AML-193 (cell line): ENCODE measurements around the gene SGCA.
A peak's percentile ranks its signal among the peaks of the same experiment; 100 is the strongest.

Experiments used
- DNase-seq, 2 experiments: peaks; one replicate each; lab custom pipeline; 2025; lab: John Stamatoyannopoulos, UW

SGCA gene

DNA sequence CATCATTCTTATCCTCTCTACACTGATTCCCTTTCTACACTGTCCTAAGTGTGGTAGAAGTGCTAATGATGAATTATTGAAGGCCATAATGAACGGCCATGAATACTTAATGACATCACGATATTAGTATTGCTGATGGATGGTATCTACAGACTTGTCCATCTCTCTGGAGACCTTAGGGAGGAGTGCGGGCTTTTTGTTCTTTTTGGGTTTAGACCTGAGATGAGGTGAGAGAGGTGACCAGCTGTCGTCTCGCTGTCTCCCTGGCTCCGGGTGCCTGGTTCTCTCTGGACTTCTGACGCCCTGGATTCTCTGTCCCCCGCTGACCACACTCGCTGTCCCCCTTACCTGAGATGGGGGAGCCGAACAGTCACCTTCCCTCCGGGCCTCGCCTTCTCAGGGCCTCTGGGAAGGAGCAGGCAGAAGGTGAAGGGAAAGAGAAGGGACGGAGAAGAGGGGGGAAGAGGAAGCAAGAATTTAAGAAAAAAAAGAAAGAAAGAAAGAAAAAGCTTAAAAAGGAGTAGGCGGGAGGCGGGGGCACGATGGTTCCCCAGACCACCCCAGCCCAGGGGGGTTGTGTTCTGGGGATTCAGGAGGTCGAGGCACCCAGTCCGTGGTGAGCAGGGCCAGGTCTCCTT lies 17.1 kb downstream of the SGCA start:
- DNase-seq: no peak

DNA sequence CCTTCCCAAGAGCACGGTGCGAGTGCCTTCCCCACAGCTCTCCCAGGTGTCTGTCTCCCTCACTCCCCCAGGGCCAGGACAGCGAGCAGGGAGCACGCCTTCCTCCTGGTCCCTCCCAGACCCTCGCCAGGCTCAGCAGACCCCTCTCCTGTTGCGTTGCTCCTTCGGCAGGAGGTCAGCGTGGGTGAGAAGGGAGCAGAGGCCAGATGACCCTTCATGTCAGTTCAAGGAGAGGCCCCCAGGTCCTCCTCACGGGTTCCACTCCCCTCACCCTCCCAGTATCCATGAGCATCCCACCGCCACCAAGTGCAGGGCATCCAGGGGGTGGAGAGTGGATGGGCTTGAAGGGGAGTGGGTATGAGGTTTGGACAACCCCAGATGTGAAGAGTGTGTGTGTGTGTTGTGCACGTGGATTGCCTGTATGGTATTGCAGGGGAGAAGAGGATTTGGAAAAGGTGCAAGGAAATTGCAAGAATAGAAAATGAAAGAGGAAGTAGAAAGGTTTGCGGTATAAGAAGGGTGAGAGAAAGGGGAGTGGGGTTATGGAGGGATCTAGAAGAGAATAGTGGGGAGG lies 17.7 kb downstream of the SGCA start:
- peak; percentile 90 to 93 for DNase-seq

DNA sequence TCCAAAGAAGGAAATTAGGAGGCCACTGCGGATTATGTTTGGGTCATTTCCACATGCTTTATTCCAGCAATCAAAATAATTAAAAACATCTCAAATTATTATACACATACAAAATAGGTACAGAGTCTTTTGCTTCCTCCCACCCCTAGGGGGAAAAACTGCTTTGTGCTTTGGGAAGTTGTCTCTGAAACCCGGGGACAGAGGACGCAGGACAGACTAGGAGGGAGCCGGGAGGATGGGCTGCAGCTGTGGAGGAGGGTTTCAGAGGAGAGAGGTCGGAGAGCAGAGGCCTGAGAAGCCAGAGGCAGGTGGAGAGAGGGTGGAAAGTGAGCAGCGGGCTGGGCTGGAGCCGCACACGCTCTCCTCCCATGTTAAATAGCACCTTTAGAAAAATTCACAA lies 18.3 kb downstream of the SGCA start:
- DNase-seq: peak; percentile 6 to 23

DNA sequence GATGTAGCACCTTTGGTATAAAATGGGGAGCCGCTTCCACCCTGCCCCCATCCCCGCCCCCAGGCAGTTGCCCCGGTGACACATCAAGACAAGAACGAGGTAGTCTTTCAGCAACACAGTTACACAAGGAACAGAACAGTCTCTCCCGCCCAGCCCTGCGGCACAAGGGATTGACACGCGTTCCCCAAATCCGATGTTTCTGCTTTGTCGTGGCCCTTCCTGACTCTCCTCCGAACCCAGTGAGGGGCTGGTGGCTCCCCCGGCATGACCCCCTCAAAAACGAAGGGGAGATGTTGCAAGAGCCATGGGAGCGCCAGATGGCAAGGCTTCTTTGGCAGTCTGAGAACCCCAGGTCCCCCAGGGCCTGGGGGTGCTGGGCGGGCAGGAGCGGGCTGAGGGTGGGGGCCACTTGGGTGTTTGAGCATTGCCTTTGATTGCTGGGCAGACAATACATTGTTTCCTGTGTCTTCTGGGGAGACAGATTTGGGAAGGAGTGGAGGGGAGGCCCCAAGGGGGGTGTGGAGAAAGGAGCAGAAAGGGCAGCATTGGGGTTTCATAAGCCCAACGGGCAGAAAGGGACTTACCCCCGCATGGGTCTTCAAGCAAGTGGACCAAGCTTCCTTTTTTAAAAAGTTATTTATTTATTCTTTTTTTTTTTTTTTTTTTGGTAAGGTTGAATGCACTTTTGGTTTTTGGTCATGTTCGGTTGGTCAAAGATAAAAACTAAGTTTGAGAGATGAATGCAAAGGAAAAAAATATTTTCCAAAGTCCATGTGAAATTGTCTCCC lies 19.0 kb downstream of the SGCA start:
- peak; percentile 82 to 90 for DNase-seq

DNA sequence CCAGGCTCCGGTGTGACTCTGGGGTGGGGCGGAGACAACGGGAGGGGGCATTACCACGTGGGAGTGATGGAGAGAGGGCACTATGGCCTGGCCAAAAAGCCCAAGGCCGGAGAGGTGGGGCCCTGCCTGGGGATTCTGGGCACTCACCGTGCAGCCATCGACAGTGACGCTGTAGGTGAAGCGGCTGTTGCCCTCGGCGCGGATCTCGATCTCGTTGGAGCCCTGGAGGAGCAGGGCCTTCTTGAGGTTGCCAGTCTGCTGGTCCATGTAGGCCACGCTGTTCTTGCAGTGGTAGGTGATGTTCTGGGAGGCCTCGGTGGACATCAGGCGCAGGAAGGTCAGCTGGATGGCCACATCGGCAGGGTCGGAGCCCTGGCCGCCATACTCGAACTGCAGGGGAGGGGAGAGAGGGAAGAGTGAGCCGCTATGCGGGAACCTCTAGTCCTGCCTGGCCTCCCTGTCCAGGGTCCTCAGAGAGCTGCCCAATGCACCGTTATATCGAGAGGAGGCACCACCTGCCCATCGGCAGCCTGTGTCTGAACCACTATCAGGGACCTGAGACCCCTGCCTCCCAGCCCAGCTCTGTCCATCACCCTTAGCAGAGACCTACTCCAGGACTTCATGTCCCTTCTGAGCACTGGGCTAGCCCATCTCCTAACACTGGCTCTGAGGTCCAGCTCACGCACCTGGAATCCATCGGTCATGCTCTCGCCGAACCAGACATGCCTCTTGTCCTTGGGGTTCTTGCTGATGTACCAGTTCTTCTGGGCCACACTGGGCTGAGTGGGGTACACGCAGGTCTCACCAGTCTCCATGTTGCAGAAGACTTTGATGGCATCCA lies 20.0 kb downstream of the SGCA start:
- DNase-seq: no peak

DNA sequence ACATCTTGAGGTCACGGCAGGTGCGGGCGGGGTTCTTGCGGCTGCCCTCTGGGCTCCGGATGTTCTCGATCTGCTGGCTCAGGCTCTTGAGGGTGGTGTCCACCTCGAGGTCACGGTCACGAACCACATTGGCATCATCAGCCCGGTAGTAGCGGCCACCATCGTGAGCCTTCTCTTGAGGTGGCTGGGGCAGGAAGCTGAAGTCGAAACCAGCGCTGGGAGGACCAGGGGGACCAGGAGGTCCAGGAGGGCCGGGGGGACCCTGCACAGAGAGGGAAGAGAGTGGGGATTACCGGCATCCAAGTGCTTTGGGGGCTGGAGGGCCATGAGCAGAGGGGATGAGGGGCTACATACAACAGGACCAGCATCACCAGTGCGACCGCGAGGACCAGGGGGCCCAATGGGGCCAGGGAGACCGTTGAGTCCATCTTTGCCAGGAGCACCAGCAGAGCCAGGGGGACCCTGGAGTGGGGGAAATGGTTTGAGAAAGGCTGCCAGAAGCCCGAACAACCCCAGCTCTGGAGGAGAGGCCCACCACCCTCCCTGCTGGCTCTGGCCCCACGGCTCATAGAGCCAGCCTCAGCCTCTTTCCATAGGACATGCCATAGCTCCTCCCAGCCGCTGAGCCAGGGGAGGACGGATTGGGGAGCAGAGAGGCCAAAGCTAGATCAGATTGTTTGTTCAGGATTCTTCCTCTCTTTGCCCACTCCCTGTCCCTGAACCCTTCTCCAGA lies 21.0 kb downstream of the SGCA start:
- DNase-seq: no peak

DNA sequence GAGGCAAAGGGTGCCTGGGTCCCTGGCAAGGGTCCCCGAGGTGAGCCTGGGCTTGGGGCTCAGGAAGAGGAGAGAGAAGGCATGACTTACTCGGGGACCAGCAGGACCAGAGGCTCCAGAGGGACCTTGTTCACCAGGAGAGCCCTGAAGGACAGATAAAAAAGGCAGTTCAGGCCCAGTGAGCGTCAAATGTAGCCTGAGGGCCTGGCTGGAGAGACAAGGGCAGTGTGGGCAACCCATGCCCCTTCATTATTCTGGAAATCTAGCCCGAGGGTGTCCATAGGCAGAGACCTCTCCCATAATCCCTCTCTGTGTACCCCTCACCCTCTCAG lies 21.6 kb downstream of the SGCA start:
- no peak for DNase-seq

DNA sequence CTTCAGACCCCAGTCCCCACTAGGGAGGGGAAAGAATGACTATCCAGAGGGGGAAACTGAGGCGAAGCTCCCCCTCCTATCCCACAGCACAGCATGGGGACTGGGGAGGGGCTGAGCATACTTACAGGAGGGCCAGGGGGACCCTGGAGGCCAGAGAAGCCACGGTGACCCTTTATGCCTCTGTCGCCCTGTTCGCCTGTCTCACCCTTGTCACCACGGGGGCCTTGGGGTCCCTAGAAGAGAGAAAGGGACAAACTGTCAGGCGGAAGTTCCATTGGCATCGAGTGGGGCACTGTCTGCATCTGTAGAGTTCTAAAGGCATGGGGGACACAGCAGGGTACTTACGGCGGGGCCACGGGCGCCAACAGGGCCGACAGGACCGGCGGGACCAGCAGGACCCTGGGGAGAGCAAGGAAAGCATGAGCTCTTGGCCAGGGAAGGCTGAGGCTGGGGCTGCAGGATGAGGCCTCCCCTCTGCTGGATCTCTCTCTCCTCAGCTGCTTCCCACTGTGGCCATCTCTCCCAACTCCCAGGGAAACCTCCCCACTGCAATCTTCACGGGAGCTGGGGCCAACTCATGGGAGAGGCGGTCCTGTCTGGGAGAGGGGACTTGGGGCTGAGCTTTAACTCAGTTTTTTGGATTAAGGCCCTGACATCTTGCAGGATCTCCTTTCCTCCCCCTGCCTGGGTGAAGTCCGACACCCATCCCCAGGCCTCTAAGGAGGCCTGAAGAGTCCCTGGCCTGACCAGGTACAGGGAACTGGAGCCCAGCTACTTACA lies 22.1 kb downstream of the SGCA start:
- no peak for DNase-seq

DNA sequence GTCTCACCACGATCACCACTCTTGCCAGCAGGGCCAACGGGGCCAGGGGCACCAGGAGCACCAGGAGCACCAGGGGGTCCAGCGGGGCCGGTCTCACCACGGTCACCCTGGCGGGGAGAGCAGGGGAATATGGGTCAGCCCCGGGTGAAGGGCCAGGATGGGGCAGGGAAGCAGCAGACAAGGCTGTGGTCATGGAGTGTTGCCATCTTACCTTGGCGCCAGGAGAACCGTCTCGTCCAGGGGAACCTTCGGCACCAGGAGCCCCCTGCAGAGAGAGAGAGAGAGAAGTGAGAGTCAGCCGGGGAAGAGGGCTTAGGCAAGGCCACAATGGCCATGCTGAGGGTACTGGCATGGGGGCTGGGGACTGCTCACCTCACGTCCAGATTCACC lies 22.7 kb downstream of the SGCA start:
- DNase-seq: no peak

DNA sequence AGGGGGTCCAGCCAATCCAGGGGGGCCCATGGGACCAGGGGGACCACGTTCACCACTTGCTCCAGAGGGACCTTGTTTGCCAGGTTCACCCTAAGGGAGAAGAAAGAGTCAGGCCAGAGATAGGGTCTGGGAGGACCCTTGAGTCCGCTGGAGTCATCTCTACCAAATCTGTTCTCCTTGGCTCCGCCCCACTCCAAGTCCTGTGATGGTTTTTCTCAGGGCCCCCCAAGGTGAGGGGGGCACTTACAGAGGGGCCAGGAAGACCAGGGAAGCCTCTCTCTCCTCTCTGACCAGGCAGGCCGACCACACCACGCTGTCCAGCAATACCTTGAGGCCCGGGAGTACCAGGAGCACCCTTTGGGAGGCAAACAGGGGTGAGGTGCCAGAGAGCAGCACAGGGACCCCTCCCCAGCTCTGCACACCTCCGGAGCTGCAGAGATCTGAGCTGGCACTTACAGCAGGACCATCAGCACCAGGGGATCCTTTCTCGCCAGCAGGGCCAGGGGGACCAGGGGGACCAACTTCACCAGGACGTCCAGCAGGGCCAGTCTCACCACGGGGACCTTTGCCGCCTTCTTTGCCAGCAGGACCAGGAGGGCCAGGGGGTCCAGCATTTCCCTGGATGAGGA lies 23.2 kb downstream of the SGCA start:
- no peak for DNase-seq

DNA sequence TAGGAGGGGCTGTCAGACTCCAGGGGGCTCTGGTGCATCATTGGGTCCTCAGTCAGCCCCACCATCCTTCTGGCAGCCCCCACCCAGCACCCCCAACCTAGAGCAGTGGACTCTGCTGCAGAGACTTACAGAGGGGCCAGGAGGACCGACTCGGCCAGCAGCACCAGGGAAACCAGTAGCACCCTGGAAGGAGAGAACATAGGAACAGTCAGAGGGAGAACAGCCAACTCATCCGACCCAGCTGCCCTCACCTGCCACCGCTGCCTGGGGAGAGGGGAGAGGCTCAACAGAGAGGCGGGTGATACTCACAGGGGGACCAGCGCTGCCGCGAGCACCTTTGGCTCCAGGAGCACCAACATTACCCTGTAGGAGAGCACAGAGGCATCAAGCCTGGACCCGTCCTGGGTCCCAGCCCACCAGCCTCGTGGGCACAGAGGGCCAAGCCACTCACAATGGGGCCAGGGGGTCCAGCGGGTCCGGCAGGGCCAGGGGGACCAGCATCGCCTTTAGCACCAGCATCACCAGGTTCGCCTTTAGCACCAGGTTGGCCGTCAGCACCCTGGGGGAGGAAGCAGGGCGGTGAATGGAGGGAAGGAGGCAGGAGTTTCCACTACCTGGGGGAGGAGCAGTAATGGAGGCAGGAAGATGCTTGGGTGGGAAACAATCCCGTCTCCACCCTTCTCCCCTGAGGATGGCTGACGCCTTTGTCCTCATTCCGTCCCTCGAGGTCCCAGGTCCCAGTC lies 23.9 kb downstream of the SGCA start:
- DNase-seq: no peak

DNA sequence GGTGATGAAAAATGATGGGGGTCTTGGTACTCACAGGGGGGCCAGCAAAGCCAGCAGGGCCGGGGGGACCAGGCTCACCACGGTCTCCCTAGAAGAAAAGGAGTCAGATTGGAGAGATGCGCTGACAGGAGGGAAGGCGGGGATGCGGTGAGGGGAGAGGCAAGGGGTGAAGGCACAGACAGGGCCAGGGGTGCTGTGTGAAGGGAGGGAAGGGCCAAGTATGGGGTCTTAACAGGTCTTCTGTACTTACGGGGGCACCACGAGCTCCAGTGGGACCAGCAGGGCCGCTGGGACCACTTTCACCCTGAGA lies 24.4 kb downstream of the SGCA start:
- DNase-seq: no peak

DNA sequence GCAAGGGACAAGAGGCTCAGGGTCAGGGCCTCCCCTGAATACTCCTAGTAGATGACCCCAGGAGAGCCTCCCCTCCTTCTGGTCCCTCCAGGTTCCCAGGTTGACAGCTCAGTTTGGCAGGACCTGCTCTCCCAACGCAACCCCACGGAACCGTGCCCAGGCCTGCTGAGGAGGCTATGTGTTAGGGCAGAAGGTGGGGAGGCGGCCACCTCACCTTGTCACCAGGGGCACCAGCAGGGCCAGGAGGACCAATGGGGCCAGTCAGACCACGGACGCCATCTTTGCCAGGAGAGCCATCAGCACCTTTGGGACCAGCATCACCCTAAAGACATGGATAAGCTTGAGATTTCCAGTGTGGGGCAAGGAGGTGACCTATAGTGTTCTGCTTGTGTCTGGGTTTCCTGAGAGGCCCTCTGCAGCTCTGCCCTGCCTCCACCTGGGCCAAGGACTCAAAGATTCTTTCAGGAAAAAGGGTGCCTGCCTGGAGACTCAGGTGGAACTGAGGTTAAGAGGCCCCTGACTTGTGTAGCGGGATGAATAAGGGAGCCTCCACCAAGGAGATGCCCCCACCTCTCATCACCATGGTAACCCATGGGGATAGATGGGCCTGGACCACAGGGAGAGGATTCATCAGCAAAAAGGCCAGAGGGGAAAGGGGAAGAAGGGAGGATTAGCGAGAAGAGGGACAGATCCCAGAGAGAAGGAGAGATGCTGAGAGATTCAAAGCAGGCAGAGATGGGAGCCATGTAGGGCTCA lies 25.0 kb downstream of the SGCA start:
- DNase-seq: no peak

DNA sequence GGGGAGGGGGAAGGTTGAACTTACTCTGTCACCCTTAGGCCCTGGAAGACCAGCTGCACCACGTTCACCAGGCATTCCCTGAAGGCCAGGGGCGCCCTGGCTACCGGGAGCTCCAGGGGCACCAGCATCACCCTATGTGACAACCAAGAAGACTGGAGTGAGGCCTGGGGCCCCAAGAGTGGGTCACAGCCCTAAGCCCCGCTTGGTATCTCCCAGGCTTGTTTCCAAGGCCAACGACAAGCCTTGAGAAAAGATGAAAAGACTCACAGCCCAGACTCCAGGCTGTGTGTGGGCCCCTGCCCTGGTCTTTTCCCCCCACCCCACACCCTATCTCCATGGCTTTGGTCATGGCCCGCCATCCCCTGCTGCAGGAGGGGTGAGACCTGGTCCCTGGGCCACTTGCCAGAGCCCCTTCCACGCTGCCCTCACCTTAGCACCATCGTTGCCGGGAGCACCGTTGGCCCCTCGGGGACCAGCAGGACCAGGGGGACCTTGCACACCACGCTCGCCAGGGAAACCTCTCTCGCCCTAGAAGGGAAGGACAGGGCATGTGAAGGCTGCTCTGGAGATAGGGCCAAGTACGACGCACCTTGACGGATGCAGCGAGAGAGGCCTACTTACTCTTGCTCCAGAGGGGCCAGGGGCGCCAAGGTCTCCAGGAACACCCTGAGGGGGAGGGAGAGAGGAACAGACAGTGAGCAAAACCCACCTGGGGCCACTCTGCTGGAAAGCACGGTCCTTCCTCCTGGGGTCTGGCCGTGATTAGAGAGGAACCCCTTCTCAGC lies 25.7 kb downstream of the SGCA start:
- no peak for DNase-seq

DNA sequence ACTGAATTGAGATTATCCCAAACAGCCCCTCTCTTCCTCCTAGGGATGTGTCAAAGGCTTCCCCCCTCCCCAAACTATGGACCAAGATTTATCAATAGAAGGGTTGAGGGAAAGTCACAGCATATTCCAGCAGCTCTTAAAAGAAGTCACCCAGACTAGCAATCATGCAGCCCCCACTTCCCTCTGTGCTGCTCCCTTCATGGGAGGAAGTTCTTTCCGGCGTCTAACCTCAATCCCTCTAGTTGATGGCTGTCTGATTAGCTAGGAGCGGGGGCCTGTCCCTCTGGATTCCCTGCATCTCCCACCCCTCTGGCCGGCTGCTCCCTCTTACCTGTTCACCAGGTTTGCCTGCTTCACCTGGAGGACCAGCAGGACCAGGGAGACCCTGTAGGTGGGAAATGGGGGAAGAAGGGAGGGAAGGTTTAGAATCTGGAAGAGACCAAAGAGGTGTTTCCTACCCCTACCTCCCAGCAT lies 26.4 kb downstream of the SGCA start:
- no peak for DNase-seq

DNA sequence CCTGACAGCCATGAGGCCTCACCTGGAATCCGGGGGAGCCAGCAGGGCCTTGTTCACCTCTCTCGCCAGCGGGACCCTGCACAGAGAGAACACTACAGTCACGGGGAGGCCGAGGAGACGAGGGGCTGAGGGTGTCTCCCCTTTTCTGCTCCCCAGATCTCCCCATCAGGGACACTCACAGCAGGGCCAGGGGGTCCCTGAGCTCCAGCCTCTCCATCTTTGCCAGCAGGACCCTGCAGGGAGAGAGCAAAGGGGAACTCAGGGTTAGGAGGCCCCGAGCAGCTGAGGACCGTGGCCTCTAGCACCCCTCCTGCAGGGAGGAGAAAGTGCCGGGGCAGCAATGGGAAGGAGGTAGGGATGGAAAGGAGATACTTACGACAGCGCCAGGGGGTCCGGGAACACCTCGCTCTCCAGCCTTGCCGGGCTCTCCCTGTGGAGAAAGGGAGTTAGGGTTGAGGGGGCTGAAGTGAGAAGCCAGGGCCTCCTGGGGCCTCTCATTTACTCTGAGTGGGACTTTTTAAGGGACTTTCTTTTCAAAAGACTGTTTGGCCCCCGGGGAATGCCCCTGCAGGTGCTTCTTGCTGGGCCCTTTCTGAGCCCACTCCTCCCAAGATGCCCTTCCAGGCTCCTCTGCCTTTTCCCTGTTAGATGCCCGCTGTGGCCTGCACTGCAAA lies 26.9 kb downstream of the SGCA start:
- DNase-seq: no peak

DNA sequence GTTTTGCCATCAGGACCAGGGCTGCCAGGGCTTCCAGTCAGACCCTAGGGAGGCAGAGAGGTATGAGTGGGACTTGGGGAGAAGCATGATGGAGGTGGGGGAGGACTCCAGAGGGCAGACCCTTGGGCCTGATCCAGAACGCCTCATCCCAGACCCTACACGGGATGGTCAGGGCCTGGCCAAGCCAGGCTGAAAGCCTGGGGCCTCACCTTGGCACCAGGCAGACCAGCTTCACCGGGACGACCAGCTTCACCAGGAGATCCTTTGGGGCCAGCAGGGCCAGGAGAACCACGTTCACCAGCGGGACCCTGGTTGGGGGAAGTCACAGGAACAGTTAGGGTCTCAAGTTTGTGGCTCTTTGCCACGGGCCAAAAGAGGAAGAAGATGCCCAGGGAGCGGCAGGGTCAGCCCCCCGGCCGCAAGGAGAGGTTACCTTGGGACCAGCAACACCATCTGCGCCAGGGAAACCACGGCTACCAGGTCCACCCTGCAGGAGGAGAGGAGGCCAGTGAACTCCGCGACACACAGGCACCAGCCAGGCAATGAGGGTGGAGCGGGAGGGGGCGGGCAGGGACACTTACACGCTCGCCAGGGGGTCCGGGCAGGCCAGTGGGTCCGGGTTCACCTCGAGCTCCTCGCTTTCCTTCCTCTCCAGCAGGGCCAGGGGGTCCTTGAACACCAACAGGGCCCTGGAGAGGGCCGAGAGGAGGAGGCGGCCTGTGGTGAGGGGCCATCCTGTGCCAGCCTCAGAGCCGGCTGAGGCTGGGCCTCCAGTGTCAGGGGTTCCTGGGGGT lies 28.5 kb downstream of the SGCA start:
- no peak for DNase-seq
